ENCODE data around the gene EGLN2.
"Not testable (repeated sequence)": the region's sequence is repeated elsewhere in the genome, so short reads cannot be mapped to it uniquely, and the experiment has no call there.

The EGLN2 gene

DNA sequence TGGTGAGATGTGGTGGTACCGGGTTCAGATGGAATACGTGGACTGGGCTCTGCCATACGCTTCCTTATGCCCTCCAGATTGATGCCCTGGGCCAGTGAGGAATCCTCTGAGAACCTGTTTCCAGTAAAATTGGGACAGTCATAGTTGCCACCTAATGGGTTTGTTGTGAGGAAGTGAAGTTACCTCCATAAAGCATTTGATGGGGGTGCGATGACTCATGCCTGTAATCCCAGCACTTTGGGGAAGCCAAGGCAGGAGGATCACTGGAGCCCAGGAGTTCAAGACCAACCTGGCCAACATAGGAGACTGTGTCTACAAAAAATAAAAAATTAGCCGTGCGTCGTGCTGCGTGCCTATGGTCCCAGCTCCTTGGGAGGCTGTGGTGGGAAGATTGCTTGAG, 43.2 kb upstream of the EGLN2 start:
- DNase-seq (ENCODE audit: extremely low read depth, low read depth), result no peak
- TF ChIP-seq, protein P1, sequence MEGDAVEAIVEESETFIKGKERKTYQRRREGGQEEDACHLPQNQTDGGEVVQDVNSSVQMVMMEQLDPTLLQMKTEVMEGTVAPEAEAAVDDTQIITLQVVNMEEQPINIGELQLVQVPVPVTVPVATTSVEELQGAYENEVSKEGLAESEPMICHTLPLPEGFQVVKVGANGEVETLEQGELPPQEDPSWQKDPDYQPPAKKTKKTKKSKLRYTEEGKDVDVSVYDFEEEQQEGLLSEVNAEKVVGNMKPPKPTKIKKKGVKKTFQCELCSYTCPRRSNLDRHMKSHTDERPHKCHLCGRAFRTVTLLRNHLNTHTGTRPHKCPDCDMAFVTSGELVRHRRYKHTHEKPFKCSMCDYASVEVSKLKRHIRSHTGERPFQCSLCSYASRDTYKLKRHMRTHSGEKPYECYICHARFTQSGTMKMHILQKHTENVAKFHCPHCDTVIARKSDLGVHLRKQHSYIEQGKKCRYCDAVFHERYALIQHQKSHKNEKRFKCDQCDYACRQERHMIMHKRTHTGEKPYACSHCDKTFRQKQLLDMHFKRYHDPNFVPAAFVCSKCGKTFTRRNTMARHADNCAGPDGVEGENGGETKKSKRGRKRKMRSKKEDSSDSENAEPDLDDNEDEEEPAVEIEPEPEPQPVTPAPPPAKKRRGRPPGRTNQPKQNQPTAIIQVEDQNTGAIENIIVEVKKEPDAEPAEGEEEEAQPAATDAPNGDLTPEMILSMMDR (IDR thresholded peaks at IDR 0.05; ENCODE audit: low read depth, low read length), result no peak

DNA sequence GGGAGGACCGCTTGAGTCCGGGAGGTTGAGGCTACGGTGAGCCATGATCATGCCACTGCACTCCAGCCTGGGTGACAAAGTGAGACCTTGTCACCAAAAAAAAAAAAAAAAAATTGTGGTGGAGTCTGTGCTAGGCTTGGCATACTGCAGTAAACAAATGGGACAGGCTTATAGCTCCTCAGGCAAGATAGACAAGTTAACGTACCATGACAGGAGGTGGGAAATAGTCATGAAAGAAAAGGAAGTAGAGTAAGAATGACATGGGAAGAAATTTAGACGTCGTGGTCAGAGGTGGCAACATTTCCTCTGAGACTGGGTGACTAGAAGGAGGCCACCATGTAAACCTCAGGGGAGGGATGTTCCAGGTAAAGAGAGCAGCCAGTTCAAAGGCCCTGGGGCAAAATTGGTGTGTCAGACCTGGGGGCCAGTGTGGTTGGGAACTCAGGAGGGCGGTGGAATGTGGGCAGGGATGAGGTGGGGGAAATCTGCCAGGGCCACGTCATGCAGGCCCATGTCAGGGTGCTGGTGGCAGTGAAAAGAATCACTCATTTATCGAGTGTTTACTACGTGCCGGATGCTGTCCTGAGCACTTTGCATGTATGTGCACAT, 42.4 kb upstream of the EGLN2 start:
- TF ChIP-seq, protein P1 (IDR thresholded peaks at IDR 0.05; ENCODE audit: low read depth, low read length), result no peak
- DNase-seq (ENCODE audit: extremely low read depth, low read depth), result no peak

DNA sequence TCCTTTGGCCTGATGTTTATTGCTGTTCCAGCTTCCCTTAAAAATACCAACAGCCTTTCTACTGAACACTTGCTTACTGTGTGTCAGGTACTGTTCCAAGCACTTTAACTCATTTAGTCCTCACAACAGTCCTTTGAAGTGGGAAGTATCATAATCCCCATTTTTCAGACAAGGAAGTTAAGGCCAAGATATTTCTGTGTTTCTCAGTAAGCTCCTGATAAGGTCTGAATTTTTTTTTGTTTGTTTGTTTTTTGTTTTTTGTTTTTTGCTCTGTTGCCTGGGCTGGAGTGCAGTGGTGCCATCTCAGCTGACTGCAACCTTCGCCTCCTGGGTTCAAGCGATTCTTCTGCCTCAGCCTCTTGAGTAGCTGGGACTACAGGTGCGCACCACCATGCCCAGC, 40.5 kb upstream of the EGLN2 start:
- TF ChIP-seq, protein P1 (IDR thresholded peaks at IDR 0.05; ENCODE audit: low read depth, low read length), result no peak
- DNase-seq (ENCODE audit: extremely low read depth, low read depth), result no peak

DNA sequence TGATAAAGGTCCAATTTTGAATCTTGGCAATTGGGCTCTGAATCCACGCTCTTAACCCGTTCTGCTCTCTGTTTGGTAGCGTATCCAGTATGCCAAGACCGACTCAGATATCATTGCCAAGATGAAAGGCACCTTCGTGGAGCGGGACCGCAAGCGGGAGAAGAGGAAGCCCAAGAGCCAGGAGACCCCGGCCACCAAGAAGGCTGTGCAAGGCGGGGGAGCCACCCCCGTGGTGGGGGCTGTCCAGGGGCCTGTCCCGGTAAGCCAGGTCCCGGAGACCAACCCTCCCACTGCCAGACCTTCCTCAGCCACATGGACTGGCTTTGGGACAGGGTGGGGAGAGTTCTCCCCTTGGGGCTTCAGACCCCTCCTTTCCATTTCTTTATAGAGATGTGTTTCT, 39.6 kb upstream of the EGLN2 start:
- no peak for DNase-seq (ENCODE audit: extremely low read depth, low read depth)
- TF ChIP-seq, protein P1 (IDR thresholded peaks at IDR 0.05; ENCODE audit: low read depth, low read length), result no peak

DNA sequence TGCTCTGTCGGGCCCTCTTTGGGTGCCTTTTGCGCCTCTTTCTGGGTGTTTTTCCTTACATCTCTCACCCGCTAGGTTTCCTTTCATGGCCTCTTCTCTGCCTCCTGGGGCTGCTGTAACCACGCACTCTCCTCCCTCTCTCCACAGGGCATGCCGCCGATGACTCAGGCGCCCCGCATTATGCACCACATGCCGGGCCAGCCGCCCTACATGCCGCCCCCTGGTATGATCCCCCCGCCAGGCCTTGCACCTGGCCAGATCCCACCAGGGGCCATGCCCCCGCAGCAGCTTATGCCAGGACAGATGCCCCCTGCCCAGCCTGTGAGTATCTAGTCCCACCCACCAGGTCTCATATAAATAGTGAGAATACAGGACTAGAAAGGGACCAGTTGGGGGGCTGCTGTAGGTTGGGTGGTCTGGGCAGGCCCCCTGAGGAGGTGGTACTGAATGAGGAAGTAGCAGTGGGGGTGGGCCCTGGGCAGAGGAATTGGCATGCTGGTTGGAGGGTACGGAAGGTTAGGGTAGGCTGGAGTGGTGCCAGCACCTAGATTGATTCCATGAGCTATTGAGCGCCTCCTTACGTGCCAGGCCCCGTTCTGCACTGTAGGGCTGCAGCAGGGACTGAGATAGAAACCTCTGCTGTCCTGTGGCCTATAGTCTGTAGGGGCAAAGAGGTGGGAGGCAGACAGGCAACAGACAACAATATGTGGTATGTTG, 36.1 kb upstream of the EGLN2 start:
- TF ChIP-seq, protein P1 (IDR thresholded peaks at IDR 0.05; ENCODE audit: low read depth, low read length), result no peak
- DNase-seq (ENCODE audit: extremely low read depth, low read depth), result no peak

DNA sequence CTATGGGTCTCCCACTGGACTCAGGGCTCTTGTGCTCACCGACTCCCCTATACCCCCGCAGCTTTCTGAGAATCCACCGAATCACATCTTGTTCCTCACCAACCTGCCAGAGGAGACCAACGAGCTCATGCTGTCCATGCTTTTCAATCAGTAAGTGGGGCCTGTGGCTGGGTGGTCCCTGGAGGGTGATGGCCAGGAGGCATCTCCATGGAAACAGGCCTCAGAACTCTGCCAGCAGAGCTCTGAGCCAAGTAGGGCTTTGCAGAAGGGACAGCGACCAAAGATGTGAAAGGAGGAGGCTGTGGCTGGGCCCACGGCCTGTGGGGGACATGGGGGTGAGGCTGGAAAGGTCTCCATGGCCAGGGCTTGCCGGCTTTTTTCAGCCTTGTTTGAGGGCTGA, 35.5 kb upstream of the EGLN2 start:
- no peak for DNase-seq (ENCODE audit: extremely low read depth, low read depth)
- TF ChIP-seq, protein P1 (IDR thresholded peaks at IDR 0.05; ENCODE audit: low read depth, low read length), result no peak

DNA sequence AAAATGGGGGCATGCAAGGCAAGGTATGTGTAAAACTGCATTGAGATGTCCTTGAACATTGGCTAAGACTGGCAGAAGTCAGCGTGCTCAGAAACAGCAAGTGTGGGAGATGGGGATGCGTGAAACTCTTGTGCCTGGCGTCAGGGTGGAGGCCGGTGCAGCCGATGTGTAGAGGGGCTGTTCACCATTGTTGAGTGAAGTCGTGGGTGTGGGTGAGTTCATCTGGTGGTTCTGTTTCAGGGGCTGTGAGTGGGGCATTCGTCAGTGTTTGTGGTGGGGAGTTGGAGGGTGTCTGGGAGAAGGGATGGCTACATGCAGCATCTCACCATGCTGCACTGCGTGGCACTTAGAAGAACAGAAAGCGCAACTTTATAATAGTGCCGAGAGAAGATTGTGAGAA, 35.0 kb upstream of the EGLN2 start:
- TF ChIP-seq, protein P1 (IDR thresholded peaks at IDR 0.05; ENCODE audit: low read depth, low read length), result no peak
- DNase-seq (ENCODE audit: extremely low read depth, low read depth), result no peak

DNA sequence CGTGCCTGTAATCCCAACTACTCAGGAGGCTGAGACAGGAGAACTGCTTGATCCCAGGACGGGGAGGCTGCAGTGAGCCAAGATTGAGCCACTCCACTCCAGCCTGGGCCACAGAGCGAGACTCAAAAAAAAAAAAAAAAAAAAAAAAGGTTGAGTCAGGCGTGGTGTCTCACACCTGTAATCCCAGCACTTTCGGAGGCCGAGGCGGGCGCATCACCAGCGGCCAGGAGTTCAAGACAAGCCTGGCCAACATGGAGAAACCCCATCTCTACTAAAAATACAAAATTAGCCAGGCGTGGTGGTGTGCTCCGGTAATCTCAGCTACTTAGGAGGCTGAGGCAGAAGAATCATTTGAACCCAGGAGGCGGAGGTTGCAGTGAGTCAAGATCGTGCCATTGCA, 32.6 kb upstream of the EGLN2 start:
- not testable (repeated sequence) for DNase-seq (ENCODE audit: extremely low read depth, low read depth)
